Kidney capillary endothelial cell (primary cell): ENCODE measurements around the gene SEMA3G.

Experiments
- DNase-seq: peaks from one replicate; pipeline ENCODE4 v3.0.0-alpha.2; 2018; ENCODE audit warnings: low spot score

The SEMA3G gene

DNA sequence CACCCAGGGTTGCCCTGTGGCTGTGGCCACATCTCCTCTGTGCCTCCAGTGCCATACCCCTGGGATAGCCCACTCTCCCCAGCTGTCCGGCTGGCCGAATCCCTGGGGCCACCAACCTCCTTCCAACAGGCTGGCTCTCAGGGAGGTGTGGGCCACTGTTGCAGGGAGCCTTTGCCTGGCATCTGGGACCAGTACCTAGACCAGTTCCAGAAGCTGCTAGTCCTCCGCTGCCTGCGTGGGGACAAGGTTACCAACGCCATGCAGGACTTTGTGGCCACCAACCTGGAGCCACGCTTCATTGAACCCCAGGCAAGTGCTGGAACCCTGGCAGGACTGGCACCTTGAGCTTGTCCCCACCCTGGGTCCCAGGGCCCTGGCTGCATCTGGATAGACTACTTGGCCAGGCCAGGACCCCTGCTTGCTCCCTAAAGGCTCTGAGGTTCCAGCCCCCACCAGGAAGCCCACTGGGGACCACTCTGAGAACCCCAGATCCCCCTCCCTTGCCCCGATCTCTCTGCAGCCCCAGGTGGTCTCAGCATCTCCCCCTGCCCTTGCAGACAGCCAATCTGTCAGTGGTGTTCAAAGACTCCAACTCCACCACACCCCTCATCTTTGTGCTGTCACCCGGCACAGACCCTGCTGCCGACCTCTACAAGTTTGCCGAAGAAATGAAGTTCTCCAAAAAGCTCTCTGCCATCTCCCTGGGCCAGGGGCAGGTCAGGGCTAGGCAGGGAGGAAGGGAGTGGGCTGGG, 50.0 kb downstream of the SEMA3G start:
- no peak for DNase-seq

DNA sequence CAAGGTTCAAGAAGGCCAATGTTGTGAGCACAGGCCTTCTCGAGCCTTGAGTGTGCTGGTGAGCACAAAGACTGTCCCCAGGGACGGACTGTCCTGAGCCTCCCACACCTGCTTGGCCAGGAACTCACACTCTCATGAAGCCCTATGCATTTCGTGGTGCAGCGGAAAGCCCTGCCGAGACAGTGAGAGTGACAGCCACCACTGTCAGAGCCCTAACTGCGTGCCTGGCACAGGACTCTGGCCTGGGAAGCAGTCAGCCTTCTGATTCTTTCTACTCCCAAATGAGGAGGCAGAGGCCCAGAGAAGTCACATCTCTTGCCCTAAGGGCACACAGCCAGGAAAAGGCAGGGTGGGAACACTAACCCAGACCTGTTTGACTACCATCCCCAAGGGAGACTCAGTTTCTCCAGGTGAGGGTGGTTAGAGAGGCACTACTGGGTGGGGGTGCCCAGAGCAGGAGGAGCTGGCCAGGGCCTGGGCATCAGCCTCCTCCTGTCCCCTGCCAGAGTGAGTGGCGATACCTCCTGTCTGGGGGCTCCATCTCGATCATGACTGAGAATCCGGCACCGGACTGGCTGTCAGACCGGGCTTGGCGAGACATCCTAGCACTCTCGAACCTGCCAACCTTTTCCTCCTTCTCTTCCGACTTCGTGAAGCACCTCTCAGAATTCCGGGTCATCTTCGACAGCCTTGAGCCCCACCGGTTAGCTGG, 50.8 kb downstream of the SEMA3G start:
- DNase-seq: no peak

DNA sequence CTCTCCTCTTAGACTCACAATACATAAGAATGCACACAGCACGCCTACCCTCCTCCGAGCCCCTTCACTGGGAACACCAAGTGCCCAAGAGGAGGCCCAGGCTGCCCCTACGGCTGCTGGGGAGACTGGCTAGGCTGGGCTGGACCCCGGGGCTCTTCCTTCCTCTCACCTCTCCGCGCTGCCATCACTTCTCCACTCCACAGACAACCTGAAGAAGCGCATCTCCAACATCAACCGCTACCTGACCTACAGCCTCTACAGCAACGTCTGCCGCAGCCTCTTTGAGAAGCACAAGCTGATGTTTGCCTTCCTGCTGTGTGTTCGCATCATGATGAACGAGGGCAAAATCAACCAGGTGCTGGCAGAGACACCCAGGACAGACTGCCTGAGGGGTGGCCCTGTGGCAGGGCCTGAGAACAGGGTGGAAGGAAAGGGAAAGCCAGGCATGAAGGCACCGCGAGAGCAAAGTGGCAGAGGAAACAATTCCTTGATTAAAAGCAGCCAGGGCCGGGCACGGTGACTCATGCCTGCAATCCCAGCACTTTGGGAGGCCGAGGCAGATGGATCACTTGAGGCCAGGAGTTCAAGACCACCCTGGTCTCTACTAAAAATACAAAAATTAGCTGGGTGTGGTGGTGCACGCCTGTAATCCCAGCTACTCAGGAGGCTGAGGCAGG, 51.6 kb downstream of the SEMA3G start:
- no peak for DNase-seq

DNA sequence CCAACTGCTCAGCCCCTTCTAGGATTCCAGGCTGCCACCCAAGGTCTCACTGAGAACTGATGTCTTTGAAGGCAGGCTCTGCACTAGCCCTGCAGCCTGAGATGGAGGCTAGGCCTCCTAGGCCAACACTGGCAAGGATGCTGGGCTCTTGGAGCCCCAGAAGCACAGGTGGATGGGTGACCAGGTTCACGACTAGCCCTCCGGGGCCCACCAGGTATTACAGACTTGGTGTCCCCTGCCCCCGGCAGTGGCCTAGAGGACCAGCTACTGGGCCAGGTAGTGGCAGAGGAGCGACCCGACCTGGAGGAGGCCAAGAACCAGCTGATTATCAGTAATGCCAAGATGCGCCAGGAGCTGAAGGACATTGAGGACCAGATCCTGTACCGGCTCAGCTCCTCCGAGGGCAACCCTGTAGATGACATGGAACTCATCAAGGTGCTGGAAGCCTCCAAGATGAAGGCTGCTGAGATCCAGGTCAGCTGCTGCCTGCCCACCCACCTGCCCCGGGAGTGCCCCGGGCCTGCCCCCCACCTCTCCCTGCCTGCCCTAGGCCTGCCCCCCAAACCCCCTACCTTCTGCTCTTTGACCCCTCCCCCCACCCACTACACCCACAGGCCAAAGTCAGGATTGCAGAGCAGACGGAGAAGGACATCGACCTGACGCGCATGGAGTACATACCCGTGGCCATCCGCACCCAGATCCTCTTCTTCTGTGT, 52.5 kb downstream of the SEMA3G start:
- DNase-seq: no peak

DNA sequence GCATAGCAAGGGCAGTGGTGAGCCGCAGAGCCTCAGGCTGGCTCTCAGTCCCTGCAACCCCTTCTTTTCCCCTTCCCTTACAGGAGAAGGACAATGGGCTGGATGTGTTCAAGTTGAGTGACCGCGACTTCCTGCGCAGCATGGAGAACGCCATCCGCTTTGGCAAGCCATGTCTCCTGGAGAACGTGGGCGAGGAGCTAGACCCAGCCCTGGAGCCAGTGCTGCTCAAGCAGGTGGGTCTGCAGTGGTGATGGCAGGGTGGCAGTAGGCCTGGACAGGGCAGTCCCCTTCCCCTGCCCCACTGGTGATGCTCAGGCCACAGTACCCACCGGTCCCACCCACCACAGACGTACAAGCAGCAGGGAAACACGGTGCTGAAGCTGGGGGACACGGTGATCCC, 53.8 kb downstream of the SEMA3G start:
- DNase-seq: no peak

DNA sequence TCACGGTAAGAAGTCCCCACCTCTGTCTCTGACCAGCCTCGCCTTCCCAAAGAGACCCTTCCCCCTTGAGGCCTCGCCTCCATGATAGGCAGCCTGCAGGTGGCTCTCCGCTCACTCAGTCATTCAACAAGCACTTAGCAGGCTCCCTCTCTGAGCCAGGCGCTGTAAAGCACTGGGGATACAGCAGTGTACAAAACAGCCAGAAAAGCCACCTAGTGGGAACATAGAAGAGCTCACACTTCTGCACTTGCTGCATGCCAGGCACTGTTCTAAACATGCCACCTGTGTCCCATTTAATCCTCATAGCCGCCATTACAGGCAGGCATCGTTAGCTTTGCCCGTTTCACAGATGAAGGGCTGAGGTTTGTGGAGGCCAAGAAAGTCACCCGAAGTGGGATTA, 56.0 kb downstream of the SEMA3G start:
- DNase-seq: no peak

DNA sequence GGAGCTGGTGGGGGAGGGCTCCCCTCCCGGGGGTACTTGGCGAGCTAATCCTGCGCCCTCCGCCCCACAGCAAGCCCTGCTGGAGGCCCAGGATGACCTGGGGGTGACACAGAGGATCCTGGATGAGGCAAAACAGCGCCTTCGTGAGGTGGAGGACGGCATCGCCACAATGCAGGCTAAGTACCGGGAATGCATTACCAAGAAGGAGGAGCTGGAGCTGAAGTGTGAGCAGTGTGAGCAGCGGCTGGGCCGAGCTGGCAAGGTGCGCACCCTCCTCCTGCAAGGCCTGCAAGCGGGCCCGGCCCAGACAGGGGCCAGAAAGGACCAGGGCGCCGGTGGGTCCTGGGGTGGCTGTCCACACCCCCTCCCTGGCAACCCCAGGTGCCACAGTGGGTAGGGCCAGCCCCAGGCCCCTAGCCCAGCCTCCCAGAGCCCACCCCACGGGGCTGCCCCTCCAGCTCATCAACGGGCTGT, 56.5 kb downstream of the SEMA3G start:
- no peak for DNase-seq

DNA sequence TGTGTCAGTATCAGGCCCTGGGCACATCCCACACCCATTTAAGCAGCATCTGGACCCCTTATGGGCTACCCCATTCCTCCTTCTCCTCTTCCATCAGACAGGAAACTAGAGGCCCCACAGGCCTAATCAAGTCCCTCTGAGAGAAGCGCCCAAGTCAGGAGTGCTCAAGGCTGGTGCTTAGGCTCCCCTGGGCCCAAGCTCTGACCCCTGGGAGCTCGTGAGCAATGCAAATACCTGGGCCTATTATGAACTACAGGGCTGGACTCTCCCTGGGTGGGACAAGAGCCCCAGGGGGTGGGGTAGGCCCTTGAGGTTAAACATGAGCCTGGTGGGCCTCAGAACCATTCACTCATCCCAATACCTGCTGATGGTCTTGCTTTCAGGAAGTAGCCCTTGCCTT, 57.4 kb downstream of the SEMA3G start:
- no peak for DNase-seq

DNA sequence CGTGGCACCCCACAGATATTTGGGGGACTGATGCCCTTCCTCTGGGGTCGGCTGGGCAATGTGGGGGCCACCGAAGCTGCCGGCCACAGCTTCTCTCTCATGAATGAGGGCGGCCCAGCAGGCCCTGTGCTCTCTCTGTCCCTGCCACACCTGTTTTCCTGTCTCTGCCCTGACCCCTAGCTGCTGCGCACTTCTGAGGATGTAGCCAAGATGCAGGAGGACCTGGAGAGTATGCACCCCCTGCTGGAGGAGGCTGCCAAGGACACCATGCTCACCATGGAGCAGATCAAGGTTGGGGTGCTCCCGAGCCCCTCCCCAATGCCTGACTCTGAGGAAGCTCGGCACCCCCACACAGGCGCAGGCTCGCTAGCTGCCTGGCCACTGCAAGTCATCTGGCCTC, 59.7 kb downstream of the SEMA3G start:
- DNase-seq: no peak

DNA sequence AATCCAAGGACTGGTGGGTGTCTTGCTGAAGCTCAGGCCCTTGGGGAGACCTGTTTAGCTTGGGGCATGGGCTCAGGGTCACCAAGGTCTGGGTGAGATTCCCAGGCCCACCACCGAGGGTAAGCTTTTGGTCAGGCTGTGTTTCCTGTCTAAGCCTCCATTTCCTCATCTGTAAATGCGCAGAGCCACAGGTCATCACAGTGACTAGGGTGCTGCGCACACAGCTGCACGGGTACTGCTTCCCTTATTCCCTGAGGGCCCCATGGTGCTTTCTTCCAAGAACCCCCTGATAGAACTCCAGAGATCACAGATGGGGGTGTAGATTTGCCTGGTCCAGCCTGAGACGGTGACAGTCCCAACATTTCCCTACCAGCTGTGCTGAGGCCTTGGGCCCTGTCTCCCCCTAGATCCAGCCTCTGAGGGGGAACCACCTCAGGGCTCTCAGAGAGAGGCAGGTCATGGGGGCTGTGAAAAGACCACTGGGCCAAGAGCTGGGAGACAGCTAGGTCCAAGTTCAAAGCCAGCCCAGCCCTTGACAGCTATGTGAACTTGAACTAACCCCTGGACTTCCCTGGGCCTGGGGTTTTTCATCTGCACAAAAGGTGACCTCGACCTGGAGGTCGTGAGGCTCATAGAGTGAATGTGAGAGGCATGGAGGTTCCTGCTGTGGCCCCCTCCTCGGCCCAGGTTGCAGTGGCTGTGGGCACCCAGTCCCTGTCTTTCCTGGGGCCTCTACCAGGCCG, 60.7 kb downstream of the SEMA3G start:
- DNase-seq: no peak

DNA sequence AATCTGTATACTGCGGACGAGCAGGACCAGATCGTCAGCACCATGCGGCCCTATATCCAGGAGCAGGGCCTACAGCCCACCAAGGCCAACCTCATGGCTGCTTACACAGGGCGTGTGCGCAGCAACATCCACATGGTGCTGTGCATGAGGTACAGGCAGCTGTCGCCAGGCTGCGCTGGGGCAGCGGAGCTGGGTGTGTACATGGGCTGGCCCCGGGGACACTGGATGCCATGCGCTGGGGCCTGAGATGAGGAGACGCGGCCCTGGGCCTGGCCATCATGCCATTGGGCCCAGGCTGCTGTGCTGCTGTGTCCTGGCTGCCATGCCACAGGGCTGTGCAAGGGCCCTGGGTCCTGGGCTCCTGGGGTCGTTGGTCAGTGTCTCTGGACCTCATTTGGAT, 61.5 kb downstream of the SEMA3G start:
- DNase-seq: no peak
